Activated CD8-positive, alpha-beta memory T cell treated with anti-CD3 and anti-CD28 coated beads, Interleukin-2, amount 50 U/mL, for 24 hours (primary cell): ENCODE data around the gene TPGS2.
A peak's percentile ranks its signal among the peaks of the same experiment; 100 is the strongest.
"Not testable (repeated sequence)": the region's sequence is repeated elsewhere in the genome, so short reads cannot be mapped to it uniquely, and the experiment has no call there.

Source experiments
- DNase-seq: peaks from one replicate; pipeline ENCODE4 v3.0.0-alpha.2; 2020; ENCODE audit errors: extremely low read depth

TPGS2 gene

GRCh38 chr18:36828630-36829361 is at the start of gene TPGS2, which contains the start of gene KIAA1328:
TPGS2 (minus strand) TSS chr18:36829002; CDS start chr18:36828767, 235 bp downstream.
KIAA1328 (plus strand) TSS chr18:36829127; CDS start chr18:36829139, 12 bp downstream.
- DNase-seq = peak; percentile 62

GRCh38 chr18:36873826-36874225 is 45.0 kb upstream of the TPGS2 start:
- DNase-seq = not testable (repeated sequence)

- no peak for DNase-seq
Measured at GRCh38 chr18:36872329-36872728, 43.5 kb upstream of the TPGS2 start.

GRCh38 chr18:36871801-36872200 is 43.0 kb upstream of the TPGS2 start:
- no peak for DNase-seq

GRCh38 chr18:36867056-36867455 is 38.3 kb upstream of the TPGS2 start:
- DNase-seq = no peak

GRCh38 chr18:36862182-36862581 is 33.4 kb upstream of the TPGS2 start:
- no peak for DNase-seq

GRCh38 chr18:36856815-36857214 is 28.0 kb upstream of the TPGS2 start:
- no peak for DNase-seq

- DNase-seq = no peak
Measured at GRCh38 chr18:36851202-36851590, 22.4 kb upstream of the TPGS2 start.

- DNase-seq = no peak
Measured at GRCh38 chr18:36850527-36851201, 21.9 kb upstream of the TPGS2 start.

- no peak for DNase-seq
Measured at GRCh38 chr18:36849288-36850006, 20.6 kb upstream of the TPGS2 start.

- DNase-seq = no peak
Measured at GRCh38 chr18:36848609-36849008, 19.8 kb upstream of the TPGS2 start.

- no peak for DNase-seq
Measured at GRCh38 chr18:36843784-36844183, 15.0 kb upstream of the TPGS2 start.

- DNase-seq = no peak
Measured at GRCh38 chr18:36843199-36843598, 14.4 kb upstream of the TPGS2 start.

GRCh38 chr18:36839835-36840234 is 11.0 kb upstream of the TPGS2 start:
- DNase-seq = no peak

- no peak for DNase-seq
Measured at GRCh38 chr18:36835927-36836326, 7.1 kb upstream of the TPGS2 start.

- no peak for DNase-seq
Measured at GRCh38 chr18:36833120-36833519, 4.3 kb upstream of the TPGS2 start.

GRCh38 chr18:36831139-36831538 is 2.3 kb upstream of the TPGS2 start:
- DNase-seq = no peak

- DNase-seq = no peak
Measured at GRCh38 chr18:36830158-36830495, 1.3 kb upstream of the TPGS2 start.

- no peak for DNase-seq
Measured at GRCh38 chr18:36829362-36830157, 758 bp upstream of the TPGS2 start.

- no peak for DNase-seq
Measured at GRCh38 chr18:36828157-36828629, 609 bp downstream of the TPGS2 start.

- no peak for DNase-seq
Measured at GRCh38 chr18:36826556-36826955, 2.2 kb downstream of the TPGS2 start.

GRCh38 chr18:36825526-36825925 is 3.3 kb downstream of the TPGS2 start:
- no peak for DNase-seq
